ENCODE results near the gene BTBD2.

Gene BTBD2

GRCh38 chr19:1956868-1957492, 58.5 kb downstream of the BTBD2 start:
- Histone ChIP-seq H3K4me3 (ENCODE audit: low read length, poor library complexity, severe bottlenecking) (no peak overlapping the region), H3K36me3 (ENCODE audit: insufficient read depth, low read length) (peaks cover 12% of the 10 kb centered on the region; the same call in 1 of the 2 replicates), H3K9ac (ENCODE audit: low read depth, low read length, poor library complexity, severe bottlenecking) (no peak overlapping the region), H3K4me1 (ENCODE audit: insufficient read depth, low read length, poor library complexity, severe bottlenecking) (no peaks in the 10 kb centered on the region), H3K79me2 (ENCODE audit: insufficient read depth, low read length) (peaks cover 91% of the 10 kb centered on the region), H4K20me1 (ENCODE audit: insufficient read depth, low read length, poor library complexity, severe bottlenecking) (peaks cover 53% of the 10 kb centered on the region), H3K27me3 (ENCODE audit: insufficient read depth, low read length, poor library complexity, severe bottlenecking) (no peaks in the 10 kb centered on the region), H2AFZ (ENCODE audit: low read length) (no peak overlapping the region), H3K9me2 (replicated peaks; ENCODE audit: low read depth, low read length) (no peaks in the 10 kb centered on the region), H3K4me2 (ENCODE audit: low read depth, low read length, poor library complexity, severe bottlenecking) (no peak overlapping the region), H3K9me3 (ENCODE audit: insufficient read depth, low read depth, low read length) (no peaks in the 10 kb centered on the region), H3F3A (ENCODE audit: low read depth) (no peaks in the 10 kb centered on the region)
- no peak for TF ChIP-seq CTCF (conservative IDR thresholded peaks at IDR 0.05; ENCODE audit: low read length)
- no peak for TF ChIP-seq EZH2phosphoT487 (IDR thresholded peaks at IDR 0.05; ENCODE audit: borderline replicate concordance)

- Histone ChIP-seq H2AFZ (ENCODE audit: low read length) (no peak overlapping the region), H3K4me1 (ENCODE audit: insufficient read depth, low read length, poor library complexity, severe bottlenecking) (no peaks in the 10 kb centered on the region), H3K9ac (ENCODE audit: low read depth, low read length, poor library complexity, severe bottlenecking) (no peak overlapping the region), H3K4me2 (ENCODE audit: low read depth, low read length, poor library complexity, severe bottlenecking) (no peak overlapping the region), H3F3A (ENCODE audit: low read depth) (no peaks in the 10 kb centered on the region), H3K27me3 (ENCODE audit: insufficient read depth, low read length, poor library complexity, severe bottlenecking) (no peaks in the 10 kb centered on the region), H3K79me2 (ENCODE audit: insufficient read depth, low read length) (peaks cover 90% of the 10 kb centered on the region), H3K36me3 (ENCODE audit: insufficient read depth, low read length) (peaks cover 14% of the 10 kb centered on the region; the same call in 1 of the 2 replicates), H3K4me3 (ENCODE audit: low read length, poor library complexity, severe bottlenecking) (no peak overlapping the region), H3K9me2 (replicated peaks; ENCODE audit: low read depth, low read length) (no peaks in the 10 kb centered on the region), H4K20me1 (ENCODE audit: insufficient read depth, low read length, poor library complexity, severe bottlenecking) (peaks cover 49% of the 10 kb centered on the region), H3K9me3 (ENCODE audit: insufficient read depth, low read depth, low read length) (no peaks in the 10 kb centered on the region)
- TF ChIP-seq EZH2phosphoT487 (IDR thresholded peaks at IDR 0.05; ENCODE audit: borderline replicate concordance) (no peak), CTCF (conservative IDR thresholded peaks at IDR 0.05; ENCODE audit: low read length) (no peak)
These were observed 59.4 kb downstream of the BTBD2 start for GRCh38 chr19:1956122-1956494.

GRCh38 chr19:1955171-1956121, 60.1 kb downstream of the BTBD2 start:
- TF ChIP-seq EZH2phosphoT487 (IDR thresholded peaks at IDR 0.05; ENCODE audit: borderline replicate concordance) (no peak), CTCF (conservative IDR thresholded peaks at IDR 0.05; ENCODE audit: low read length) (no peak)

More at GRCh38 chr19:1955171-1956121, 60.1 kb downstream of the BTBD2 start:
- H3K27me3 ChIP-seq (ENCODE audit: insufficient read depth, low read length, poor library complexity, severe bottlenecking) = no peaks in the 10 kb centered on the region
- no peaks in the 10 kb centered on the region for H3K9me2 ChIP-seq (replicated peaks; ENCODE audit: low read depth, low read length)
- no peaks in the 10 kb centered on the region for H3K4me1 ChIP-seq (ENCODE audit: insufficient read depth, low read length, poor library complexity, severe bottlenecking)
- no peak overlapping the region for H3K4me2 ChIP-seq (ENCODE audit: low read depth, low read length, poor library complexity, severe bottlenecking)
- no peaks in the 10 kb centered on the region for H3K9me3 ChIP-seq (ENCODE audit: insufficient read depth, low read depth, low read length)
- no peak overlapping the region for H3K4me3 ChIP-seq (ENCODE audit: low read length, poor library complexity, severe bottlenecking)
- peaks cover 91% of the 10 kb centered on the region for H3K79me2 ChIP-seq (ENCODE audit: insufficient read depth, low read length)
- H3K9ac ChIP-seq (ENCODE audit: low read depth, low read length, poor library complexity, severe bottlenecking) = no peak overlapping the region
- no peak overlapping the region for H2AFZ ChIP-seq (ENCODE audit: low read length)
- H3K36me3 ChIP-seq (ENCODE audit: insufficient read depth, low read length) = peaks cover 18% of the 10 kb centered on the region; the same call in 1 of the 2 replicates
- H3F3A ChIP-seq (ENCODE audit: low read depth) = no peaks in the 10 kb centered on the region
- peaks cover 51% of the 10 kb centered on the region for H4K20me1 ChIP-seq (ENCODE audit: insufficient read depth, low read length, poor library complexity, severe bottlenecking)

Measured in Loucy (cell line).